Adrenal gland (tissue), 5 donors: ENCODE data around the gene PAN3.

Experiments used
- POLR2A ChIP-seq, 2 donors: fragments of 450-650 bp; IDR thresholded peaks; one replicate each; pipeline ENCODE4 v1.6.1; 2017; ENCODE audit warnings: antibody characterized with exemption in 2 of 2, mild to moderate bottlenecking in 2 of 2, moderate library complexity in 1 of 2
- TF ChIP-seq, protein P1 (sequence below), 6 experiments: fragments of 450-650 bp in 4 of 6; fragments of 200-600 bp in 2 of 6; sonication (generic) in 1 of 6; IDR thresholded peaks; 1 replicate in 5 of 6; 2 replicates in 1 of 6; pipeline versions ENCODE4 v1.5.1 to v1.8.0; 2016 to 2021; ENCODE audit warnings: antibody characterized with exemption in 6 of 6, mild to moderate bottlenecking in 2 of 6, moderate library complexity in 1 of 6
- donor health status: DM: no; HTN: no; CAD: no.

DNA sequence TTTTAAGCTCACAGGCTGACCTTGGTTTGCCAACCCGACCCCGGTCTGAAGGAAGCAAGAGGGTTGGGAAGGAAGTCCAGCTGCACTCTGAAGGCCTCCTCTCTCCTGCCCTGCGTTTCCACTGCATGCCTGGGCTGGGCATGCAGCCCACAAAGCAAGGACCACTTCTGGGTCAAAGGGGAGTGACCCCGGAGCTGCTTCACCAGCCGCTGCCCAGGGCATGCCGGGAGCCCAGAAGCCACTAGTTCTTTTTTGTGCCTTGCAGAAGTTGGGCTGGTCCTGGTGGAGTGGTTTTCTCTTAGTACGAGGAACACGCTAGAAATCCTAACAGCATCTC lies 189.9 kb downstream of the PAN3 start:
- TF ChIP-seq, protein P1, sequence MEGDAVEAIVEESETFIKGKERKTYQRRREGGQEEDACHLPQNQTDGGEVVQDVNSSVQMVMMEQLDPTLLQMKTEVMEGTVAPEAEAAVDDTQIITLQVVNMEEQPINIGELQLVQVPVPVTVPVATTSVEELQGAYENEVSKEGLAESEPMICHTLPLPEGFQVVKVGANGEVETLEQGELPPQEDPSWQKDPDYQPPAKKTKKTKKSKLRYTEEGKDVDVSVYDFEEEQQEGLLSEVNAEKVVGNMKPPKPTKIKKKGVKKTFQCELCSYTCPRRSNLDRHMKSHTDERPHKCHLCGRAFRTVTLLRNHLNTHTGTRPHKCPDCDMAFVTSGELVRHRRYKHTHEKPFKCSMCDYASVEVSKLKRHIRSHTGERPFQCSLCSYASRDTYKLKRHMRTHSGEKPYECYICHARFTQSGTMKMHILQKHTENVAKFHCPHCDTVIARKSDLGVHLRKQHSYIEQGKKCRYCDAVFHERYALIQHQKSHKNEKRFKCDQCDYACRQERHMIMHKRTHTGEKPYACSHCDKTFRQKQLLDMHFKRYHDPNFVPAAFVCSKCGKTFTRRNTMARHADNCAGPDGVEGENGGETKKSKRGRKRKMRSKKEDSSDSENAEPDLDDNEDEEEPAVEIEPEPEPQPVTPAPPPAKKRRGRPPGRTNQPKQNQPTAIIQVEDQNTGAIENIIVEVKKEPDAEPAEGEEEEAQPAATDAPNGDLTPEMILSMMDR (IDR thresholded peaks at IDR 0.05) = no peak
- no peak for TF ChIP-seq POLR2A (IDR thresholded peaks at IDR 0.05)
